ENCODE data around the gene LMX1B. TPM values are rescaled to one million over a fixed set of nuclear protein-coding genes. Genes with fewer than 3 reads are reported as not detected.
A peak's percentile ranks its signal among the peaks of the same experiment; 100 is the strongest.

Gene LMX1B
- total RNA-seq, 1 donor from 2014 or later, result 1.3 TPM

- no peak for DNase-seq
- Histone ChIP-seq H3K27me3 (ENCODE audit: low read depth) (peaks cover 100% of the 10 kb centered on the region), H3K36me3 (no peaks in the 10 kb centered on the region), H3K27ac (replicated peaks) (no peak overlapping the region), H3K9me3 (replicated peaks) (no peaks in the 10 kb centered on the region), H3K4me1 (peaks cover 37% of the 10 kb centered on the region), H3K4me3 (no peak overlapping the region)
- TF ChIP-seq, protein P1, sequence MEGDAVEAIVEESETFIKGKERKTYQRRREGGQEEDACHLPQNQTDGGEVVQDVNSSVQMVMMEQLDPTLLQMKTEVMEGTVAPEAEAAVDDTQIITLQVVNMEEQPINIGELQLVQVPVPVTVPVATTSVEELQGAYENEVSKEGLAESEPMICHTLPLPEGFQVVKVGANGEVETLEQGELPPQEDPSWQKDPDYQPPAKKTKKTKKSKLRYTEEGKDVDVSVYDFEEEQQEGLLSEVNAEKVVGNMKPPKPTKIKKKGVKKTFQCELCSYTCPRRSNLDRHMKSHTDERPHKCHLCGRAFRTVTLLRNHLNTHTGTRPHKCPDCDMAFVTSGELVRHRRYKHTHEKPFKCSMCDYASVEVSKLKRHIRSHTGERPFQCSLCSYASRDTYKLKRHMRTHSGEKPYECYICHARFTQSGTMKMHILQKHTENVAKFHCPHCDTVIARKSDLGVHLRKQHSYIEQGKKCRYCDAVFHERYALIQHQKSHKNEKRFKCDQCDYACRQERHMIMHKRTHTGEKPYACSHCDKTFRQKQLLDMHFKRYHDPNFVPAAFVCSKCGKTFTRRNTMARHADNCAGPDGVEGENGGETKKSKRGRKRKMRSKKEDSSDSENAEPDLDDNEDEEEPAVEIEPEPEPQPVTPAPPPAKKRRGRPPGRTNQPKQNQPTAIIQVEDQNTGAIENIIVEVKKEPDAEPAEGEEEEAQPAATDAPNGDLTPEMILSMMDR (IDR thresholded peaks at IDR 0.05; ENCODE audit: borderline replicate concordance), result no peak
- intact Hi-C loops (cut with micrococcal nuclease), result no loop called here
Measured at GRCh38 chr9:126623667-126624478, 10.1 kb downstream of the LMX1B start.

- Histone ChIP-seq H3K9me3 (replicated peaks) (no peaks in the 10 kb centered on the region), H3K27ac (replicated peaks) (no peak overlapping the region), H3K4me1 (peaks cover 36% of the 10 kb centered on the region), H3K36me3 (no peaks in the 10 kb centered on the region), H3K27me3 (ENCODE audit: low read depth) (peaks cover 100% of the 10 kb centered on the region), H3K4me3 (no peak overlapping the region)
- DNase-seq, result no peak
- TF ChIP-seq, protein P1 (IDR thresholded peaks at IDR 0.05; ENCODE audit: borderline replicate concordance), result no peak
- intact Hi-C loops (cut with micrococcal nuclease), result no loop called here
Measured at GRCh38 chr9:126624479-126624826, 10.7 kb downstream of the LMX1B start.

- intact Hi-C loops (cut with micrococcal nuclease), result no loop called here
- peaks cover 100% of the 10 kb centered on the region for H3K27me3 ChIP-seq (ENCODE audit: low read depth)
- DNase-seq, result no peak
- H3K4me1 ChIP-seq, result peaks cover 36% of the 10 kb centered on the region
- no peaks in the 10 kb centered on the region for H3K9me3 ChIP-seq (replicated peaks)
- H3K36me3 ChIP-seq, result no peaks in the 10 kb centered on the region
- no peak overlapping the region for H3K4me3 ChIP-seq
- TF ChIP-seq, protein P1 (IDR thresholded peaks at IDR 0.05; ENCODE audit: borderline replicate concordance), result no peak
- no peak overlapping the region for H3K27ac ChIP-seq (replicated peaks)
Measured at GRCh38 chr9:126624912-126625311, 11.2 kb downstream of the LMX1B start.

GRCh38 chr9:126625329-126626126 is 11.8 kb downstream of the LMX1B start:
- TF ChIP-seq, protein P1 (IDR thresholded peaks at IDR 0.05; ENCODE audit: borderline replicate concordance), result no peak
- no peak overlapping the region for H3K27ac ChIP-seq (replicated peaks)
- H3K4me1 ChIP-seq, result peaks cover 36% of the 10 kb centered on the region
- no peaks in the 10 kb centered on the region for H3K36me3 ChIP-seq
- H3K9me3 ChIP-seq (replicated peaks), result no peaks in the 10 kb centered on the region
- H3K27me3 ChIP-seq (ENCODE audit: low read depth), result peaks cover 100% of the 10 kb centered on the region
- intact Hi-C loops (cut with micrococcal nuclease), result no loop called here
- DNase-seq, result no peak
- peak overlapping the region; percentile 59 for H3K4me3 ChIP-seq

DNA sequence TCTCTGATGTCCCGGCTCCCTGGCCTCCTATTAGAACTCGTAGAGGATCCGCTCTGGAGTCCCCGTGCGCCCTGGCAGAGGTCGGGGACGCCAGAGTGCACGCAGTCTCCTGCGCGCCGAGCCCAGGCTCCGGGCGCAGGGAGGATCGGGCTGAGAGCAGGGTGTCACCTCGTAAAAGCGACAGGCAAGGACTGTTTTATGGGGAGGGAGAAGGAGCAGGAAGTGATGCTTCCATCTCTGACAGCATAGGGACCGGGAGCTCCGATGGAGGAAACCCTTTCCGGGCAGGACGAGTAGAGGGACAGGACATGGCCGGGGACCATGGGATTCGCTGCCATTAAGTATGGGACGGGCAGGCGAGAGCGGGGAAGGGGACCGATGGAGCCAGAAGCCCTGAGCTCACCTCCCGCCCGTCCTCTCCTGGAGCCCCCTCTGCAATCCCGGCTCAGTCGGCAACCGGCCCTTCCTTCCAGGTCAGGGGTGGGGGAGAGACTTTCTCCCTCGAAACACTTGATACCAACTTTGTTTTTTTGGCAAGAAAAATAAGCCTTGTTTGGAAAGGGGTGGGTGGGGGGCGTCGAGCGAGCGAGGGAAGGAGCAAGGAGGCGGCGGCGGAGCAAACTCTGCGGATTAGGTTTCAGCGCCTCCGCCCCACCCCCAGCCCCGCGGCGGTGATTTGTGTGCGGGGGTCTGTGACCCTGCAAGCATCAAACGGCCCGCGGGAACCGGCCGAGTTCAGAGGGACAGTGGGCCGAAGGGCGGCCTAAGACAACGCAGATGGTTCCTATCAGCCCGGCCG is 12.6 kb downstream of the LMX1B start:
- TF ChIP-seq, protein P1 (IDR thresholded peaks at IDR 0.05; ENCODE audit: borderline replicate concordance), result no peak
- peak overlapping the region; percentile 59 for H3K4me3 ChIP-seq
- peaks cover 100% of the 10 kb centered on the region for H3K27me3 ChIP-seq (ENCODE audit: low read depth)
- no peaks in the 10 kb centered on the region for H3K36me3 ChIP-seq
- intact Hi-C loops (cut with micrococcal nuclease), result no loop called here
- DNase-seq, result no peak
- H3K27ac ChIP-seq (replicated peaks), result no peak overlapping the region
- H3K9me3 ChIP-seq (replicated peaks), result no peaks in the 10 kb centered on the region
- H3K4me1 ChIP-seq, result peaks cover 40% of the 10 kb centered on the region
